Thymus (tissue), 11 donors: ENCODE measurements around the gene TMEM131L. TPM values are rescaled to one million over a fixed set of nuclear protein-coding genes. Genes with fewer than 3 reads are reported as not detected.

Source experiments
- DNase-seq, 9 donors: peaks; one replicate each; pipeline ENCODE4 v3.0.0-alpha.2; 2013; ENCODE audit warnings: low spot score in 9 of 9, low read depth in 6 of 9, missing footprints in 1 of 9
- H3K27ac ChIP-seq, 2 donors: one replicate each; pipeline ENCODE4 v1.5.1; 2013; ENCODE audit warnings: control low read depth in 1 of 2, low read depth in 1 of 2, low read length in 1 of 2, mild to moderate bottlenecking in 1 of 2, moderate library complexity in 1 of 2
- H3K27me3 ChIP-seq, 2 donors: one replicate each; pipeline ENCODE4 v1.5.1; 2013; ENCODE audit warnings: low read length in 1 of 2; ENCODE audit not compliant: control insufficient read depth in 2 of 2, insufficient read depth in 1 of 2
- H3K36me3 ChIP-seq, 2 donors: one replicate each; pipeline ENCODE4 v1.5.1; 2013; ENCODE audit warnings: low read length in 1 of 2, mild to moderate bottlenecking in 1 of 2, moderate library complexity in 1 of 2; ENCODE audit not compliant: control insufficient read depth in 2 of 2, insufficient read depth in 2 of 2
- H3K4me1 ChIP-seq, 2 donors: one replicate each; pipeline ENCODE4 v1.5.1; 2013; ENCODE audit warnings: low read length in 2 of 2; ENCODE audit not compliant: control insufficient read depth in 2 of 2, insufficient read depth in 2 of 2
- H3K4me3 ChIP-seq, 2 donors: one replicate each; pipeline ENCODE4 v1.5.1; 2013; ENCODE audit warnings: low read length in 2 of 2, control low read depth in 1 of 2, mild to moderate bottlenecking in 1 of 2
- H3K9me3 ChIP-seq, 2 donors: one replicate each; pipeline ENCODE4 v1.5.1; 2013; ENCODE audit warnings: low read length in 1 of 2, mild to moderate bottlenecking in 1 of 2; ENCODE audit not compliant: control insufficient read depth in 2 of 2, insufficient read depth in 1 of 2
- WGBS: extraction: QIAGEN DNeasy Blood & Tissue Kit; methylation state at CpG from one replicate; pipeline ENCODE4 v1.1.7; 2013; 5-methylcytosine and 5-hydroxymethylcytosine counted together
- polyA plus RNA-seq: library from polyadenylated mRNA; stranded (reverse); fragments of 200-250 nt; gene quantifications from one replicate; pipeline ENCODE4 v1.2.3, GENCODE V29; 2013
- total RNA-seq: library from RNA; stranded (reverse); fragments of 120-200 nt; gene quantifications from one replicate; pipeline ENCODE4 v1.2.4, GENCODE V29; 2013
- donor health status: healthy.

The TMEM131L gene
- total and polyA plus RNA-seq, 2 donors, result 32.8 to 40.9 TPM

DNA sequence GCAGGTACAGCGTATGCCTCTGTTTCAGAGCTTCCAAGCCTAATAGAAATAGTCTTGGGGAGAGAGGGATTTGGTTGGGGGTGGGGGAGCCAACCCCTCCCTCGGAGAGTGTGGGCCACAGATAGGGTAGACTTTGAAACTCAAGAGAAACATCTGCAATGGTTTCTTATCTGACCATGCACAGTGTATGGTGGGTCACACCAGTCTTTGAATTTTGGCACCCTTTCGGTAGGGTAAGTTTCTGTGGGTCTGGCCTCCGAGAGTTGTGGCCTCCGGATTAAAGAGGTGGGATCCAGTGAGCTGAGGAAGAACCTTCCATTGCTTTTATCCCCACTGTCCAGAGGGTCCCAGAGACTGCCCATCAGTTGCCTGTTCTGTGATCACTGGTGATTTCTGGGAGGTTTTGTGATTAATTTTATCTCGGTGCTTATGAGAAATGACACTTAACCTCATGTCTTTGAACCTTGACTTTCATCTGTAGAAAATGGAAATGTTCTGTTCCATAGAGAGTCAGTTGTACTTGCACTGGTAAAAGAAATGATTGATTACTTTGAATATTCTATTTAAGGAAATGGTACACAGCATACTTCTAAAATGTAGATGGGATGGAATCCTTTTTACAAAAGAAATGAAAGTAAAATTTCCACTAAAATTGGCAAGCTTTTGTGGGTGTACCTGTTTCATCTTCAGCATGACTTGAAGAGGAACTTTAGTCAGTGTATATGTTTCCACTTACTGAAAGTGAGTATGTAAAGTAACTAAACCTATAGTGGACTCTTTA, 62.7 kb downstream of the TMEM131L start:
- Histone ChIP-seq H3K4me3 (no peak overlapping the region), H3K4me1 (peaks cover 48 to 67% of the 10 kb centered on the region in 2 donors), H3K27me3 (no peaks in the 10 kb centered on the region), H3K27ac (peak overlapping the region; percentile 46 to 59), H3K9me3 (peaks cover 0 to 4% of the 10 kb centered on the region in 2 donors), H3K36me3 (peaks cover 5 to 14% of the 10 kb centered on the region in 2 donors)
- DNase-seq, result peak in 1 of 9 donors; percentile 61
- 44% methylated on average over 6 of the region's 6 CpGs for WGBS

DNA sequence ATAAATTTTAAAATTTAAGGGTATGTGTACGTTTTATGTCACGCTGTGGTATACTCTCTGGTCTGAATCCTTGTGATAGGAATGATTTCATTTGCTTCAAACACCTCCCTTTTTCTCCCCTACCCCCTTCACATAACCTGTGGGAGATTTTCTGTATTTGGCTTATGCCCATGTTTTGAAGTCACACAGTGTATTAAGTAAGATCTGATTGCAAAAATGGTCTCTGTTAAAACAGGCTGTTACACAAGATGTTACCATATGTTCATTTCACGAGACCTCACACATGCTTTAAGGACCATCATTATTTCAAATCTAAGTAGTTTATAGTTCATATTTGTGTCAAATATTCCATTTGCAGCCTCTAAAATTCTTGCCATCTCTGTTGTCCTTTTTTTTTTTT, 63.5 kb downstream of the TMEM131L start:
- DNase-seq, result no peak
- peaks cover 0 to 4% of the 10 kb centered on the region in 2 donors for H3K9me3 ChIP-seq
- H3K27ac ChIP-seq, result peak overlapping the region in 1 of 2 donors; percentile 6
- peaks cover 43 to 62% of the 10 kb centered on the region in 2 donors for H3K4me1 ChIP-seq
- H3K4me3 ChIP-seq, result no peak overlapping the region
- peaks cover 5 to 15% of the 10 kb centered on the region in 2 donors for H3K36me3 ChIP-seq
- no peaks in the 10 kb centered on the region for H3K27me3 ChIP-seq
- WGBS, result 76% methylated on average over 3 of the region's 3 CpGs

- no peaks in the 10 kb centered on the region for H3K27me3 ChIP-seq
- peaks cover 0 to 4% of the 10 kb centered on the region in 2 donors for H3K9me3 ChIP-seq
- H3K36me3 ChIP-seq, result peaks cover 5 to 20% of the 10 kb centered on the region in 2 donors
- WGBS, result 33% methylated on average over 8 of the region's 8 CpGs
- H3K4me3 ChIP-seq, result no peak overlapping the region
- peak overlapping the region; percentile 62 to 66 for H3K27ac ChIP-seq
- peak in 1 of 9 donors; percentile 57 for DNase-seq
- peaks cover 46 to 62% of the 10 kb centered on the region in 2 donors for H3K4me1 ChIP-seq
These were observed 64.3 kb downstream of the TMEM131L start for GRCh38 chr4:153530284-153530999.

DNA sequence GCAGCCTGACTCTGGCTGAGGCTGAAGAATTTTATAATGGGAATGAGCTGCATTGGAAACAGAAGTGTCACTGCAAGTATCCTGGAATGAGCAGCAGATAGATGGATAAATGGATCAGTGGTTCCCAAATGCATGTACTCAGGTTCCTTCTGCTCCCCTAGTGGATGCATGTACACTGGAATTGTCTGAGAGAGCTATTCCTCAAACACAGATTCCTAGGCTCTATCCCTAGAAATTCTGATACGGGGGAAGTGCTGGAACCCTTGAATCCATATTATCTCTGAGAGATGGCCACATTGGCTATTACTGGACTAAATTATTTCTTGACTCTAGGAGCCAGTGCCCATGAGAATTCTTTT, 64.8 kb downstream of the TMEM131L start:
- Histone ChIP-seq H3K36me3 (peaks cover 5 to 24% of the 10 kb centered on the region in 2 donors), H3K9me3 (peaks cover 0 to 4% of the 10 kb centered on the region in 2 donors), H3K27ac (peak overlapping the region in 1 of 2 donors; percentile 66), H3K4me1 (peaks cover 50 to 61% of the 10 kb centered on the region in 2 donors), H3K27me3 (no peaks in the 10 kb centered on the region), H3K4me3 (no peak overlapping the region)
- no peak for DNase-seq
- 98% methylated on average over 1 of the region's 1 CpG for WGBS

GRCh38 chr4:153531976-153532626, 65.9 kb downstream of the TMEM131L start:
- DNase-seq, result no peak
- no peak overlapping the region for H3K27ac ChIP-seq
- H3K9me3 ChIP-seq, result peaks cover 0 to 4% of the 10 kb centered on the region in 2 donors
- no peak overlapping the region for H3K4me3 ChIP-seq
- peaks cover 49 to 60% of the 10 kb centered on the region in 2 donors for H3K4me1 ChIP-seq
- WGBS, result 73% methylated on average over 2 of the region's 2 CpGs
- no peaks in the 10 kb centered on the region for H3K27me3 ChIP-seq
- H3K36me3 ChIP-seq, result peaks cover 9 to 25% of the 10 kb centered on the region in 2 donors

DNA sequence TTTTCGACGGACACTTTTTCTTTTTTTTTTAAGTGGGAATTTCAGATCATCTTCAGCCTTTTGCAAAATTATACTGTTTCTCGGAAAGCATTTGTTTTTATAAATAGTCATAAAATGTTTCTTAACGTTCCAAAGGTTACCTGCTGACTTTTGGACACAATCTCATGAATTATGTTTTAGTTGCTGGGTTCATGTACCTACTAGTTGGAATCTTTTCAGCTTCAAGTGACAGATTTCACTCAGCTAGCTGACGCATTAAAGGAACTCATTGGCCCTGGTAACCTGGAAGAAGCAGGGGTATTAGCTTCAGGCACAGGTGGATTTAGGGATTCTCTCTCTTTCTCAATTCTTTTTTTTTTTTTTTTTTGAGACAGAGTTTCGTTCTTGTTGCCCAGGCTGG, 66.5 kb downstream of the TMEM131L start:
- 80% methylated on average over 6 of the region's 6 CpGs for WGBS
- H3K27me3 ChIP-seq, result no peaks in the 10 kb centered on the region
- H3K4me1 ChIP-seq, result peaks cover 46 to 59% of the 10 kb centered on the region in 2 donors

DNA sequence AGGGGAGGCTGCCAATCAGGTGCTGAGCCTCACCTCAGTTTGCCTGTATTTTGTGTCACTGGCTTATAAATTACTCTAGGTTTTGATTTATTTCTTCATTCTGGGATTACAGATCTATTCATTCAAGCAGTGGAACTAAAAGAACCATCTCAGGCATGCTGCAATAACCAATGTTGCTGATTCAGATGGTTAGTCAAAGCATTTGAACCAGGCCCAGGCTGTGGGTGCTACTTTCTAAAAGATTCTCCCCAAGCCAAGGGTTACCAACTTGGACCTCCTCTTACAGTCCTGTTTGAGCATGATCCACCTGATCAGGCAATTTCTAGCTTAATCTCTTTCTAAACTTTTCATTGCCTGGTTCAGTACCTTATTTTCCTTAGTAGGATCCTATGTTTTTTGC, 67.2 kb downstream of the TMEM131L start:
- Histone ChIP-seq H3K4me3 (no peak overlapping the region), H3K36me3 (peaks cover 11 to 36% of the 10 kb centered on the region in 2 donors), H3K27ac (no peak overlapping the region), H3K9me3 (peaks cover 0 to 4% of the 10 kb centered on the region in 2 donors), H3K27me3 (no peaks in the 10 kb centered on the region), H3K4me1 (peaks cover 43 to 57% of the 10 kb centered on the region in 2 donors)
- DNase-seq, result no peak

More for the DNA sequence above, 66.5 kb downstream of the TMEM131L start:
- no peak for DNase-seq
- H3K4me3 ChIP-seq, result no peak overlapping the region
- peaks cover 0 to 4% of the 10 kb centered on the region in 2 donors for H3K9me3 ChIP-seq
- H3K27ac ChIP-seq, result no peak overlapping the region
- H3K36me3 ChIP-seq, result peaks cover 9 to 30% of the 10 kb centered on the region in 2 donors

- Histone ChIP-seq H3K36me3 (peaks cover 16 to 46% of the 10 kb centered on the region in 2 donors), H3K4me3 (no peak overlapping the region), H3K27me3 (no peaks in the 10 kb centered on the region), H3K9me3 (peaks cover 0 to 4% of the 10 kb centered on the region in 2 donors), H3K27ac (no peak overlapping the region), H3K4me1 (peaks cover 39 to 55% of the 10 kb centered on the region in 2 donors)
- DNase-seq, result no peak
- WGBS, result 85% methylated on average over 10 of the region's 10 CpGs
These were observed 68.9 kb downstream of the TMEM131L start for GRCh38 chr4:153534792-153535629.
